H9 (cell line): Measurements from ENCODE around the gene FFAR1. TPM values are rescaled to one million over a fixed set of nuclear protein-coding genes. Genes with fewer than 3 reads are reported as not detected.

Experiments used
- DNase-seq: peaks from one replicate; pipeline ENCODE4 v3.0.0-alpha.2; 2017
- H2AFZ ChIP-seq: one replicate; pipeline ENCODE4 v1.6.1; 2013; ENCODE audit warnings: mild to moderate bottlenecking, low read length, control low read depth, moderate library complexity
- H2AK5ac ChIP-seq: 2 replicates; pipeline ENCODE4 v1.6.1; 2013; ENCODE audit warnings: low read length, control low read depth, mixed read lengths; ENCODE audit not compliant: insufficient read length
- H2BK120ac ChIP-seq: one replicate; pipeline ENCODE4 v1.6.1; 2013; ENCODE audit warnings: low read depth, mild to moderate bottlenecking, low read length, control low read depth, inconsistent platforms; ENCODE audit not compliant: poor library complexity, severe bottlenecking
- H2BK12ac ChIP-seq: 2 replicates; pipeline ENCODE4 v1.6.1; 2013; ENCODE audit warnings: low read length, control low read depth, mixed read lengths, low read depth; ENCODE audit not compliant: insufficient read length
- H2BK15ac ChIP-seq: 2 replicates; pipeline ENCODE4 v1.6.1; 2013; ENCODE audit warnings: low read depth, low read length, control low read depth
- H2BK20ac ChIP-seq: one replicate; pipeline ENCODE4 v1.6.1; 2013; ENCODE audit warnings: low read depth, mild to moderate bottlenecking, low read length, control low read depth, inconsistent platforms; ENCODE audit not compliant: poor library complexity, severe bottlenecking
- H2BK5ac ChIP-seq: 2 replicates; pipeline ENCODE4 v1.6.1; 2013; ENCODE audit warnings: low read length, control low read depth, mixed read lengths; ENCODE audit not compliant: insufficient read length
- H3K14ac ChIP-seq: 2 replicates; pipeline ENCODE4 v1.6.1; 2013; ENCODE audit warnings: low read length, control low read depth; ENCODE audit not compliant: insufficient read depth
- H3K18ac ChIP-seq: 2 replicates; pipeline ENCODE4 v1.6.1; 2013; ENCODE audit warnings: low read depth, mild to moderate bottlenecking, mixed read lengths, low read length, control low read depth; ENCODE audit not compliant: insufficient read length
- H3K23ac ChIP-seq: 2 replicates; pipeline ENCODE4 v1.6.1; 2013; ENCODE audit warnings: low read length, control low read depth, mixed read lengths, low read depth; ENCODE audit not compliant: insufficient read length
- H3K23me2 ChIP-seq: 2 replicates; pipeline ENCODE4 v1.6.1; 2013; ENCODE audit warnings: low read depth, mild to moderate bottlenecking, mixed read lengths, low read length, control low read depth; ENCODE audit not compliant: insufficient read length, poor library complexity, severe bottlenecking
- H3K27ac ChIP-seq: 2 replicates; pipeline ENCODE4 v1.5.1; 2013; ENCODE audit warnings: low read length, control low read depth, mixed read lengths, low read depth; ENCODE audit not compliant: insufficient read length
- H3K27me3 ChIP-seq: 2 replicates; pipeline ENCODE4 v1.6.1; 2013; ENCODE audit warnings: low read length, control low read depth, inconsistent platforms; ENCODE audit not compliant: insufficient read depth
- H3K4ac ChIP-seq: 2 replicates; pipeline ENCODE4 v1.6.1; 2013; ENCODE audit warnings: low read depth, mild to moderate bottlenecking, control low read depth, inconsistent platforms, low read length, moderate library complexity
- H3K4me1 ChIP-seq: 2 replicates; pipeline ENCODE4 v1.6.1; 2013; ENCODE audit warnings: low read length, control low read depth, inconsistent platforms; ENCODE audit not compliant: insufficient read depth
- H3K4me2 ChIP-seq: 2 replicates; pipeline ENCODE4 v1.6.1; 2013; ENCODE audit warnings: low read length, control low read depth, mixed read lengths; ENCODE audit not compliant: insufficient read length, insufficient read depth
- H3K56ac ChIP-seq: 2 replicates; pipeline ENCODE4 v1.6.1; 2013; ENCODE audit warnings: low read depth, mild to moderate bottlenecking, mixed read lengths, low read length, control low read depth; ENCODE audit not compliant: insufficient read length
- H3K79me1 ChIP-seq: 2 replicates; pipeline ENCODE4 v1.6.1; 2013; ENCODE audit warnings: low read depth, mild to moderate bottlenecking, moderate library complexity, low read length, control low read depth, inconsistent platforms; ENCODE audit not compliant: insufficient read depth, poor library complexity, severe bottlenecking
- H3K79me2 ChIP-seq: 2 replicates; pipeline ENCODE4 v1.6.1; 2013; ENCODE audit warnings: low read length, control low read depth, inconsistent platforms; ENCODE audit not compliant: insufficient read depth
- H3K9ac ChIP-seq: 2 replicates; pipeline ENCODE4 v1.6.1; 2013; ENCODE audit warnings: low read length, control low read depth, mixed read lengths; ENCODE audit not compliant: insufficient read length; ENCODE audit errors: extremely low read depth
- H3K9me3 ChIP-seq: one replicate; pipeline ENCODE4 v1.6.1; 2013; ENCODE audit warnings: low read depth, low read length, inconsistent platforms; ENCODE audit not compliant: control insufficient read depth
- H3T11ph ChIP-seq: one replicate; pipeline ENCODE4 v1.6.1; 2013; ENCODE audit warnings: mild to moderate bottlenecking, low read length, control low read depth, inconsistent platforms
- H4K20me1 ChIP-seq: one replicate; pipeline ENCODE4 v1.6.1; 2013; ENCODE audit not compliant: control insufficient read depth, insufficient read length, insufficient read depth
- H4K5ac ChIP-seq: 2 replicates; pipeline ENCODE4 v1.6.1; 2013; ENCODE audit warnings: low read depth, mild to moderate bottlenecking, mixed read lengths, low read length, control low read depth; ENCODE audit not compliant: insufficient read length
- H4K8ac ChIP-seq: replicated peaks from 2 replicates; pipeline ENCODE4 v1.6.1; 2013; ENCODE audit warnings: low read length, control low read depth, mixed read lengths, low read depth; ENCODE audit not compliant: insufficient read length
- H4K91ac ChIP-seq: 2 replicates; pipeline ENCODE4 v1.6.1; 2013; ENCODE audit warnings: low read depth, mild to moderate bottlenecking, moderate library complexity, mixed read lengths, low read length, control low read depth; ENCODE audit not compliant: insufficient read length
- H3K27ac Mint-ChIP-seq, 3 experiments: 2 replicates in 2 of 3; 3 replicates in 1 of 3; pipeline ENCODE4 v1.8.0; 2020 to 2021; ENCODE audit warnings: mixed read lengths in 3 of 3, mild to moderate bottlenecking in 1 of 3, moderate library complexity in 1 of 3
- H3K27me3 Mint-ChIP-seq: 2 replicates; pipeline ENCODE4 v1.8.0; 2021; ENCODE audit warnings: low read depth, mild to moderate bottlenecking, moderate library complexity, mixed read lengths
- H3K36me3 Mint-ChIP-seq, 3 experiments: 2 replicates in 2 of 3; 3 replicates in 1 of 3; pipeline ENCODE4 v1.8.0; 2020 to 2021; ENCODE audit warnings: low read depth in 3 of 3, mixed read lengths in 3 of 3; ENCODE audit not compliant: insufficient read depth in 1 of 3
- H3K4me1 Mint-ChIP-seq, 2 experiments: 2 replicates each; pipeline ENCODE4 v1.8.0; 2020; ENCODE audit warnings: mixed read lengths in 2 of 2
- H3K4me3 Mint-ChIP-seq, 2 experiments: 2 replicates in 1 of 2; 3 replicates in 1 of 2; pipeline ENCODE4 v1.8.0; 2020 to 2021; ENCODE audit warnings: mild to moderate bottlenecking in 2 of 2, mixed read lengths in 2 of 2, moderate library complexity in 1 of 2
- H3K9me3 Mint-ChIP-seq, 2 experiments: 2 replicates in 1 of 2; 3 replicates in 1 of 2; pipeline ENCODE4 v1.8.0; 2020; ENCODE audit warnings: mild to moderate bottlenecking in 2 of 2, mixed read lengths in 2 of 2, moderate library complexity in 1 of 2
- CTCF ChIP-seq: fragments of 200-600 bp; sonication (generic); conservative IDR thresholded peaks from 3 replicates; pipeline ENCODE4 v1.8.0; 2021; ENCODE audit warnings: antibody characterized with exemption, mild to moderate bottlenecking
- WGBS: extraction: QIAGEN DNeasy Blood & Tissue Kit; methylation state at CpG from one replicate; pipeline ENCODE4 v1.1.7; 2013; ENCODE audit warnings: missing lambda C conversion rate, low lambda C conversion rate, mixed read lengths; ENCODE audit not compliant: insufficient read length; ENCODE audit errors: extremely low coverage; 5-methylcytosine and 5-hydroxymethylcytosine counted together
- total RNA-seq: library from RNA; stranded (reverse); gene quantifications from 2 replicates; pipeline ENCODE4 v1.2.1, GENCODE V29; 2021

Gene FFAR1
- total RNA-seq, 1 experiment from 2014 or later: not detected

GRCh38 chr19:35381318-35381717 is 33.6 kb downstream of the FFAR1 start:
- no peak overlapping the region for H2BK5ac ChIP-seq
- no peak overlapping the region for H3K56ac ChIP-seq
- H3T11ph ChIP-seq: no peak overlapping the region
- no peaks in the 10 kb centered on the region for H3K23me2 ChIP-seq
- H2BK20ac ChIP-seq: no peak overlapping the region
- peaks cover 45 to 47% of the 10 kb centered on the region in 2 experiments for H3K9me3 Mint-ChIP-seq
- H3K4me3 Mint-ChIP-seq: no peak overlapping the region
- no peak overlapping the region for H2AFZ ChIP-seq
- no peak overlapping the region for H3K9ac ChIP-seq
- H3K27ac ChIP-seq: no peak overlapping the region
- H3K23ac ChIP-seq: no peak overlapping the region
- H3K18ac ChIP-seq: no peak overlapping the region
- no peaks in the 10 kb centered on the region for H3K79me2 ChIP-seq
- H2BK15ac ChIP-seq: no peak overlapping the region
- no peak overlapping the region for H2BK12ac ChIP-seq
- H3K27me3 ChIP-seq: no peaks in the 10 kb centered on the region
- H3K27me3 Mint-ChIP-seq: peaks cover 39% of the 10 kb centered on the region
- H3K4me1 ChIP-seq: 0 out of 2 replicates have a peak, but pooled peaks cover 2% of the 10 kb centered on the region
- H4K8ac ChIP-seq: no peak overlapping the region
- no peaks in the 10 kb centered on the region for H4K20me1 ChIP-seq
- TF ChIP-seq CTCF: no peak
- WGBS: no CpG with 5 or more reads among the region's 3 CpGs
- H4K91ac ChIP-seq: no peak overlapping the region
- no peaks in the 10 kb centered on the region for H3K79me1 ChIP-seq
- H4K5ac ChIP-seq: no peak overlapping the region
- H3K27ac Mint-ChIP-seq: no peak overlapping the region; a peak in 1 of 7 replicates
- no peak overlapping the region for H2BK120ac ChIP-seq
- no peak for DNase-seq
- no peak overlapping the region for H3K4ac ChIP-seq
- H3K14ac ChIP-seq: no peak overlapping the region
- peaks cover 13% of the 10 kb centered on the region in 2 experiments for H3K4me1 Mint-ChIP-seq
- H3K9me3 ChIP-seq: peaks cover 20% of the 10 kb centered on the region
- H2AK5ac ChIP-seq: no peak overlapping the region
- no peak overlapping the region for H3K4me2 ChIP-seq
- peaks cover 3 to 9% (median 5%) of the 10 kb centered on the region in 3 experiments; a peak in 6 of 7 replicates for H3K36me3 Mint-ChIP-seq
